ENCODE data around the gene BTBD10. TPM values are rescaled to one million over a fixed set of nuclear protein-coding genes. Genes with fewer than 3 reads are reported as not detected.

BTBD10 gene
- total RNA-seq, 2 experiments from 2014 or later, result 13.3 to 14.8 TPM

DNA sequence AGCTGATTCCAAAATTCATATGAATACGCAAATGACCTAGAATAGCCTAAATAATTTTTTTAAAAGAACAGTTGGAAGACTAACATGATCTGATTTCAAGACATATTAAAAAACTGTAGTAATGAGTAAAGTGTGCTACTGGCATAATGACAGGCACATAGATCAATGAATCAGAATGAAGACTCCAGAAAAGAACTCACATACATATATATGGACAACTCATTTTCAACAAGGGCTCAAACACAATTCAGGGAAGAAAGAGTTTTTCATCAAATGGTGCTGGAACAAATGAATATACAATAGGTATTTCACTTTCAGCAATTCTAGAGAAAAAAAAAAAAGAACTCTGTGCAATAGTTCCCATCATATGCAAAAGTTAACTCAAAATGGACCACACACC lies 33.7 kb downstream of the BTBD10 start:
- CTCF ChIA-PET, result no interaction called here
- Mint-ChIP-seq H3K4me3 (no peak overlapping the region), H3K36me3 (ENCODE audit: low read depth) (peaks cover 66% of the 10 kb centered on the region), H3K9me3 (peaks cover 2% of the 10 kb centered on the region), H3K27ac (no peak overlapping the region), H3K27me3 (no peaks in the 10 kb centered on the region), H3K4me1 (ENCODE audit: low read depth) (peaks cover 35% of the 10 kb centered on the region)
- ATAC-seq (ENCODE audit: poor library complexity), result no peak
- Histone ChIP-seq H3K4me1 (ENCODE audit: insufficient read depth, low read length) (no peaks in the 10 kb centered on the region), H3K36me3 (ENCODE audit: insufficient read depth, low read length) (no peaks in the 10 kb centered on the region), H3K9me3 (ENCODE audit: control insufficient read depth in 1 of 2, insufficient read depth in 1 of 2, low read length in 2 of 2) (peaks cover 5 to 13% of the 10 kb centered on the region in 2 experiments), H3K27me3 (ENCODE audit: control insufficient read depth in 1 of 2, insufficient read depth in 2 of 2, low read length in 2 of 2) (no peaks in the 10 kb centered on the region), H3K27ac (ENCODE audit: low read depth in 1 of 2, low read length in 2 of 2) (no peak overlapping the region), H3K4me3 (ENCODE audit: low read length) (no peak overlapping the region)
- no peak for TF ChIP-seq CTCF (IDR thresholded peaks at IDR 0.05)
- intact Hi-C loops (cut with DNase I, micrococcal nuclease), result no loop called here
- POLR2A ChIA-PET, result no interaction called here
- no peak for DNase-seq

DNA sequence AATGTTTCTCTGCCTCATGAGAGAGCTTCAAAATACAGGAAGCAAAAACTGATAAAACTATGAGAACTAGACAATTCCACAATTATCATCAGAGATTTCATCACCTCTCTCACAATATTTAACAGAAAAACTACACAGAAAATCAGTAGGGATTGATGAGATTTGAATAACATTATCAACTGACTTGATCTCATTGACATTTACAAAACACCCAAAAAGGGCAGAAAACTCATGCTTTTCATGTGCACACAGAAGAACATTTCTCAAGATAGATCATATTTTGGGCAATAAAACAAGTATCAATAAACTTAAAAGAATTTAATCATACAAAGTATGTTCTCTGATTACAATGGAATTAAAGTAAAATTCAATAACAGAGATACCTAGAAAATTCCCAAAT lies 35.6 kb downstream of the BTBD10 start:
- intact Hi-C loops (cut with DNase I, micrococcal nuclease), result no loop called here
- TF ChIP-seq CTCF (IDR thresholded peaks at IDR 0.05), result no peak
- DNase-seq (no peak), ATAC-seq (ENCODE audit: poor library complexity) (no peak)
- ChIA-PET POLR2A (no interaction called here), CTCF (no interaction called here)
- no peak overlapping the region for H3K27ac Mint-ChIP-seq
- Histone ChIP-seq H3K36me3 (ENCODE audit: insufficient read depth, low read length) (no peaks in the 10 kb centered on the region), H3K27ac (ENCODE audit: low read depth in 1 of 2, low read length in 2 of 2) (no peak overlapping the region), H3K4me1 (ENCODE audit: insufficient read depth, low read length) (no peaks in the 10 kb centered on the region), H3K27me3 (ENCODE audit: control insufficient read depth in 1 of 2, insufficient read depth in 2 of 2, low read length in 2 of 2) (no peaks in the 10 kb centered on the region), H3K4me3 (ENCODE audit: low read length) (no peak overlapping the region), H3K9me3 (ENCODE audit: control insufficient read depth in 1 of 2, insufficient read depth in 1 of 2, low read length in 2 of 2) (peaks cover 5 to 13% of the 10 kb centered on the region in 2 experiments)
- peaks cover 62% of the 10 kb centered on the region for H3K36me3 Mint-ChIP-seq (ENCODE audit: low read depth)
- peaks cover 2% of the 10 kb centered on the region for H3K9me3 Mint-ChIP-seq
- H3K27me3 Mint-ChIP-seq, result no peaks in the 10 kb centered on the region
- no peak overlapping the region for H3K4me3 Mint-ChIP-seq
- peaks cover 32% of the 10 kb centered on the region for H3K4me1 Mint-ChIP-seq (ENCODE audit: low read depth)

DNA sequence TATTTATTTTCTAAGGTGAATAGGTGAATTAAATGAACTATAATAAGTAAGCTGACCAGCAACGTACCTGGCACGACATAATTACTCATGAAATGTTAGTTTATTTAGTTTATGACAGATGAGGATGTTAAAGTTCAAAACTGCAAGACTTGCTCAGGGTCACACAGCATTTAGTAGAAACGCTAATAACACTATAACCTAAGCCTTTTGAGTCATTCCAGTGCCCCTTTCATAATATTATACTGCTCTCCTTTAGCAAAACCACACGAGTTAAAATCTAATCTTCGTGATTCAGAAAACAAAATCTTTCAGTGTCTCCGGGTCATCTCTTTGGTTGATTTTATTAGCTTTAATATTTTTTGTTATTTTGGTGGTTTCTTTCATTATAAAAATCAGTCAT lies 39.6 kb downstream of the BTBD10 start:
- Histone ChIP-seq H3K27ac (ENCODE audit: low read depth in 1 of 2, low read length in 2 of 2) (no peak overlapping the region), H3K4me1 (ENCODE audit: insufficient read depth, low read length) (no peaks in the 10 kb centered on the region), H3K9me3 (ENCODE audit: control insufficient read depth in 1 of 2, insufficient read depth in 1 of 2, low read length in 2 of 2) (peaks cover 5 to 10% of the 10 kb centered on the region in 2 experiments), H3K27me3 (ENCODE audit: control insufficient read depth in 1 of 2, insufficient read depth in 2 of 2, low read length in 2 of 2) (no peaks in the 10 kb centered on the region), H3K4me3 (ENCODE audit: low read length) (no peak overlapping the region), H3K36me3 (ENCODE audit: insufficient read depth, low read length) (peaks cover 12% of the 10 kb centered on the region)
- no peak for TF ChIP-seq CTCF (IDR thresholded peaks at IDR 0.05)
- ATAC-seq (ENCODE audit: poor library complexity) (no peak), DNase-seq (no peak)
- POLR2A ChIA-PET, result no interaction called here
- CTCF ChIA-PET, result no interaction called here
- Mint-ChIP-seq H3K36me3 (ENCODE audit: low read depth) (peaks cover 67% of the 10 kb centered on the region), H3K4me3 (no peak overlapping the region), H3K4me1 (ENCODE audit: low read depth) (peaks cover 34% of the 10 kb centered on the region), H3K27ac (no peak overlapping the region), H3K27me3 (no peaks in the 10 kb centered on the region), H3K9me3 (peaks cover 2% of the 10 kb centered on the region)
- intact Hi-C loops (cut with DNase I, micrococcal nuclease), result no loop called here

All from CD4-positive, alpha-beta T cell (primary cell).